ENCODE data around the gene HOOK2.

- TF ChIP-seq CTCF (IDR thresholded peaks at IDR 0.05; ENCODE audit: low read depth, low read length, poor library complexity, severe bottlenecking) = no peak
- no peak for TF ChIP-seq EZH2phosphoT487 (IDR thresholded peaks at IDR 0.05; ENCODE audit: borderline replicate concordance, low read length)
Measured at GRCh38 chr19:12821761-12822160, 46.4 kb upstream of the HOOK2 start.
